Stimulated activated naive B cell treated with anti-CD40 and anti-IgM and Interleukin-4, amounts not matched to agents 10 μg/mL and 1 μg/mL and 100 μg/mL, for 72 hours (primary cell): ENCODE results near the gene SCN4B.

Source experiments
- ATAC-seq, 2 donors: fragments of 150-1000 bp; cut with Tn5 transposase; replicated peaks; 2 replicates each; pipeline ENCODE4 v1.10.0; 2021; ENCODE audit warnings: moderate library complexity in 1 of 2
- DNase-seq: peaks from one replicate; pipeline ENCODE4 v3.0.0; 2021
- H3K27ac Mint-ChIP-seq: one replicate; pipeline ENCODE4 v1.8.0; 2022; ENCODE audit warnings: mild to moderate bottlenecking, mixed read lengths
- H3K27me3 Mint-ChIP-seq, 2 donors: one replicate each; pipeline ENCODE4 v1.8.0; 2022; ENCODE audit warnings: mixed read lengths in 2 of 2
- H3K36me3 Mint-ChIP-seq, 2 donors: one replicate each; pipeline ENCODE4 v1.8.0; 2022; ENCODE audit warnings: mixed read lengths in 2 of 2, mild to moderate bottlenecking in 1 of 2
- H3K4me1 Mint-ChIP-seq, 2 donors: one replicate each; pipeline ENCODE4 v1.8.0; 2022; ENCODE audit warnings: mixed read lengths in 2 of 2, mild to moderate bottlenecking in 1 of 2
- H3K4me3 Mint-ChIP-seq, 2 donors: one replicate each; pipeline ENCODE4 v1.8.0; 2022; ENCODE audit warnings: mild to moderate bottlenecking in 2 of 2, mixed read lengths in 2 of 2, moderate library complexity in 1 of 2
- H3K9me3 Mint-ChIP-seq, 2 donors: one replicate each; pipeline ENCODE4 v1.8.0; 2022; ENCODE audit warnings: mixed read lengths in 2 of 2, mild to moderate bottlenecking in 1 of 2

SCN4B gene

DNA sequence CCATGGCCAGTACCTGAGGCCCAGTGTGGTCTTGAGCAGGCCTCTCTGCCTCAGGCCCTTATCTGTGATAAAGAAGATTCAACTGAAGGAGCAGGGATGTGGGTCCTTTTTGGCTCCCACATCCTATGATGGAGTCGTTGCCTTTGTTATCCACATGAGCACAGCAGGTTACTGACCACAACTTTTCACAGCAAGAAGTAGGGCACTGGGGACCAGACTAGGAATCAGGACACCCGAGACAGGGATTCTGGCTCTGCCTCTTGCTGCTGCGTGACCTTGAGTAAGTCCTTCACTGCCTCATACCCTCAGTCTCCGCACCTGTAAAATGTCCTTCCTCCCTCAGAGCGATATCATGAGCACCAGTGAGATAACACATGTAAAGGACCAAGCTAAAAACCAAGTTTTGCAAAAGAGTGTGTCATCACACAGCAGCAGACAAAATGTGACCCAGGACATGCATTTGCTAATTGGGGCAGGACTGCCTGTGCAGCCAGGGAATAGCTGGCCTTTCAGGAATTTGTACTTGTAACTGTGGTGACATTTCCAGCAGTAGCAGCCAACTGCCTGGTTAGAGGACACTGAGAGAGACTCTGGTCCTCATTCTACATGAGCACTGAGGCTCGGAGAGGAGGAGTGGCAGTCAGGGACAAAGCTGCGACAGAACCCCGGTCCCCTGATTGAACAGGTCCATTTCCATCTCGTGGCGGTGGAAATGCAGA lies 52.6 kb downstream of the SCN4B start:
- H3K36me3 Mint-ChIP-seq, result no peaks in the 10 kb centered on the region
- H3K27ac Mint-ChIP-seq, result no peak overlapping the region

GRCh38 chr11:118098996-118099837 lies 53.4 kb downstream of the SCN4B start:
- ATAC-seq, result no peak
- no peak overlapping the region for H3K4me3 Mint-ChIP-seq
- no peaks in the 10 kb centered on the region for H3K9me3 Mint-ChIP-seq

More for the DNA sequence above, 52.6 kb downstream of the SCN4B start:
- ATAC-seq (no peak), DNase-seq (no peak)
- Mint-ChIP-seq H3K4me3 (no peak overlapping the region), H3K4me1 (no peaks in the 10 kb centered on the region), H3K9me3 (no peaks in the 10 kb centered on the region), H3K27me3 (peaks cover 0 to 14% of the 10 kb centered on the region in 2 donors)

DNA sequence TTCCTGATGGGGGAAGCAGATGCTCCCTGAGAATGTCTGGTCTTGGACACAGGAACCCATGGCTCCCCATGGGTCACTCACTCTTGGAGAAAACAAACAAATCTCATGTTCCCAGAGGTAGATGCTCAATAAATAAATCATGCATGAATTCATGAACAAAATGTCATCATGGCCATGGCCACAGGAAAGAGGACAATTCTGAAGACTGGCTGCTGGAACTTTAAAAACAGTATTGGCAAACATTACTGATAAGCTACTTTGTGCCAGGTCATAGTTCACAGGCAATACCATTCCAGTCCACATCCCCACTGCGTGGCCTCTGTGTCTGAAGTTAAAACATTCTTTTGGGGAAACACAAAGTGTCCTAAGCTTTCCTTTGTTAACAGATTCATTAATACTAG lies 56.7 kb downstream of the SCN4B start:
- no peak overlapping the region for H3K4me3 Mint-ChIP-seq
- no peaks in the 10 kb centered on the region for H3K36me3 Mint-ChIP-seq
- DNase-seq, result no peak
- no peak overlapping the region for H3K27ac Mint-ChIP-seq
- no peaks in the 10 kb centered on the region for H3K4me1 Mint-ChIP-seq
- no peaks in the 10 kb centered on the region for H3K9me3 Mint-ChIP-seq
- no peak for ATAC-seq
- H3K27me3 Mint-ChIP-seq, result peaks cover 0 to 14% of the 10 kb centered on the region in 2 donors

More at GRCh38 chr11:118098996-118099837, 53.4 kb downstream of the SCN4B start:
- H3K36me3 Mint-ChIP-seq, result no peaks in the 10 kb centered on the region
- no peak for DNase-seq
- H3K27ac Mint-ChIP-seq, result no peak overlapping the region
- peaks cover 0 to 14% of the 10 kb centered on the region in 2 donors for H3K27me3 Mint-ChIP-seq
- H3K4me1 Mint-ChIP-seq, result no peaks in the 10 kb centered on the region

DNA sequence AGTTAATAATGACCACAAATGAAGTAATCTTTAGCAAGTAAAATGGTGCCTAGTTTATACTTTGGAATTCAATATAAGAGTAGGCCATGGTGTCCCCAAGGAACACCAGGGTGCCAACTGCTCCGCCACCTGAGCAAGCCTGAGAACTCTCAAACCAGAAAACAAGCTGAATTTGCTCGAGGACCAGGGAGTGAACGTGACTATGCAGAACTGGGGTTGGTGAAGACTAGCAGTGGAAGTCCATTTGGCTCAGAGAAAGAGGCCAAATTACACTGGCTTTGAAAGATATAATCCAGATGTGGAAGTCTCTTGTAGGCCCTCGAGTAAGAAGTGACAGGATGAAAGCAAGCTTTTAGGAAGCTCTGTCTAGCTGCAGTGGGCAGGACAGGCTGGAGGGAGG lies 57.1 kb downstream of the SCN4B start:
- ATAC-seq, result no peak
- no peaks in the 10 kb centered on the region for H3K4me1 Mint-ChIP-seq

DNA sequence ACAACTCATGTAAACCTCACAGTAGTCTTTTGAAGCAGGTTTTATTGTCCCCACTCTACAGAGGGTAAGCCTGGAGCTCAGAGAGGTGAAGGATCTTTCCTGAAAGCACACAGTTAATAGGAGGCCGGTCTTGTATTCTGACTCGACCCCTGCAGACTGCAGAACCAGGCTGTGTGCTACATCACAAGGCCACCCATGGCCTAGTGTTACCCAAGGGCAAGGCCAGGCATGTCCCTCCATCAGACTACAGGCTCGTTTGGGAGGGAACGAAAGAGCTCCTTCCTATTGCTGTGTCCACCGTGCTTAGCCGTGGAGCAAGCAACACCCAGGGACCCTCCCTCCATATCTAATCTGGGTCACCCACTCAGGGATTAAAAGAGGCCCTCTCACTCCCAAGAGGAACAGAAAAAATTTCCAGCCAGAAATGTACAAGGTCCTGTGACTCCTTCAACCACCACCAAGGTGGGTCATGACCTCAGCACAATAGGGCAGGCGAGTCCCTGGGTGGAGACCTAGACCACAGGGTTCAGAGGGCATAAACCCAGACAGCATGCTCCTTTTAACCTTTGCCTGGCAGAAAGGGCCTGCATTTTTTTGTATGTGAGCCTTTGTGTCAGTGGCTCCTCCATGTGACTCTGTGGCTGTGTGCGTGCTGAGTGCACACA lies 59.6 kb downstream of the SCN4B start:
- DNase-seq (no peak), ATAC-seq (peak; percentile 42 to 47)
- Mint-ChIP-seq H3K9me3 (peaks cover 0 to 5% of the 10 kb centered on the region in 2 donors), H3K4me3 (no peak overlapping the region), H3K4me1 (peaks cover 9 to 10% of the 10 kb centered on the region in 2 donors), H3K36me3 (peaks cover 5 to 6% of the 10 kb centered on the region in 2 donors), H3K27ac (no peak overlapping the region), H3K27me3 (peaks cover 0 to 11% of the 10 kb centered on the region in 2 donors)

More for the DNA sequence above, 57.1 kb downstream of the SCN4B start:
- H3K9me3 Mint-ChIP-seq, result no peaks in the 10 kb centered on the region
- H3K36me3 Mint-ChIP-seq, result no peaks in the 10 kb centered on the region
- no peak for DNase-seq
- peaks cover 0 to 14% of the 10 kb centered on the region in 2 donors for H3K27me3 Mint-ChIP-seq
- no peak overlapping the region for H3K27ac Mint-ChIP-seq
- no peak overlapping the region for H3K4me3 Mint-ChIP-seq

DNA sequence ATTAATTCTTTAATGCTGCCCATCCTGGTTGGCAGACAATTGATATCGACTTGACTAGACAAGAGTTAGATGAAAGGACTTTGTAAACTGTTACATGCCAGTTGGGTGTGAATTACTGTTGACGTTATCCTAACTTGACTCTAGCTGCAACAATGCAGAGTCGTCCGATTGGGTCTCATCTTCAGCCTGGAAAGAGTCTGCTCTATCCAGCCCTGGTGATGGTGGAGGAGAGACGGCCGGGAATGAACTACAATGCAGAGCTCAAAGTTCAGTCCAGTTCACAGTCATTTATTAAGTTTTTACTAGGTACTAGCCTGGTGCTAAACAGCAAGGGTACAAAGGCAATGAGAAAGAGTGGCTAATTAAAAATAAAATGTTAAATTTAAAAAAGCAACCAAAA lies 60.9 kb downstream of the SCN4B start:
- DNase-seq (no peak), ATAC-seq (no peak)
- Mint-ChIP-seq H3K4me3 (no peak overlapping the region), H3K27ac (no peak overlapping the region), H3K9me3 (peaks cover 4 to 13% of the 10 kb centered on the region in 2 donors), H3K4me1 (peaks cover 9 to 10% of the 10 kb centered on the region in 2 donors), H3K27me3 (peaks cover 0 to 4% of the 10 kb centered on the region in 2 donors), H3K36me3 (peaks cover 13% of the 10 kb centered on the region in 2 donors)

- Mint-ChIP-seq H3K36me3 (peaks cover 17 to 18% of the 10 kb centered on the region in 2 donors), H3K4me3 (no peak overlapping the region), H3K27me3 (no peaks in the 10 kb centered on the region), H3K9me3 (peaks cover 9 to 17% of the 10 kb centered on the region in 2 donors), H3K27ac (no peak overlapping the region), H3K4me1 (peaks cover 9 to 10% of the 10 kb centered on the region in 2 donors)
- ATAC-seq (no peak), DNase-seq (no peak)
Measured at GRCh38 chr11:118090545-118091162, 62.0 kb downstream of the SCN4B start.

- DNase-seq (no peak), ATAC-seq (peak; percentile 27 to 35)
- H3K36me3 Mint-ChIP-seq, result peaks cover 17 to 18% of the 10 kb centered on the region in 2 donors
- H3K27ac Mint-ChIP-seq, result no peak overlapping the region
- no peak overlapping the region for H3K4me3 Mint-ChIP-seq
- peaks cover 9 to 17% of the 10 kb centered on the region in 2 donors for H3K9me3 Mint-ChIP-seq
- peaks cover 12 to 16% of the 10 kb centered on the region in 2 donors for H3K4me1 Mint-ChIP-seq
- no peaks in the 10 kb centered on the region for H3K27me3 Mint-ChIP-seq
Measured at GRCh38 chr11:118088531-118088930, 64.1 kb downstream of the SCN4B start.

- ATAC-seq (no peak), DNase-seq (no peak)
- Mint-ChIP-seq H3K27ac (no peak overlapping the region), H3K4me1 (peaks cover 15 to 16% of the 10 kb centered on the region in 2 donors), H3K27me3 (no peaks in the 10 kb centered on the region), H3K4me3 (no peak overlapping the region), H3K36me3 (peaks cover 17 to 18% of the 10 kb centered on the region in 2 donors), H3K9me3 (peaks cover 9 to 17% of the 10 kb centered on the region in 2 donors)
Measured at GRCh38 chr11:118087931-118088330, 64.7 kb downstream of the SCN4B start.

DNA sequence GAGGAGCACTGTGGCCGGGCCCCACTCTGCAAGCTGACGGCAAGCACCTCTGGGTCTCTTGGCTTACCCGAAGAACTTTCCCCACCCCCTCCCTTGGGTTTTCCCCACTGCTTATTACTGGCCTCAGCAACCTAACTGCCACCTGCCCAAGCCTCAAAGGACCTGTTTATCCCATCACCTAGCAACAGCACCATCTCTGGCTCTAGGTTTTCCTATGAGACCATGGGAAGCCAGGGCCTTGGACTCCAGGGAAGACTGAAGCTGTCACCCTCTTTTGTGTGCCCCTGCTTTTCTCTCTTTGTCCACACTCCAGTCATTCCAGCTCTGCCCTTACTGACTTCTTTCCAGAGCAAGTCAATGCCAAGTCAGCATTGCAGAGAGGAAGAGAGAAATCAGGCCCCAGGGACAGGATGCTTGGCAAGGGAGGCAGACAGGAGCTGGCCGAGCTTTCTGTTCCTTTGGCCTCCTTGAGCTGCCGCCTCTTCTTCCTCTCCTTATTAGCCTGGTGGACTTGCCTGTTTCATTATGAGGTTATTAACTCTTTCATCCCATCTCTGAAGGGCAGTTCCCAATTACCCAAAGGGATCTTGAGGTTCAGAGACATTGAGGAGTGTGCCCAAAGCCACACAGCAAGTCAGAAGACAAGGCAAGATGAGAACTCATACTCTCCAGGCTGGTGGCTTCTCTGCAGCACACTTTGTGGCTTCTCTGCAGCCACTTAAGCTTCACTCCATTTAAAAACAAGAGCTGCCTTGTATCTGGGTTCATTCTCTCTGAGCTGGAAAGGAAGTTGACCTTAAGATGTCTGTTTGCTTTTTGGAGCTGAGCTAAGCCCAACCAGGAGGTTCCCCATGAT lies 65.5 kb downstream of the SCN4B start, which contains the start of gene SMIM35:
Gene SMIM35 (minus strand): TSS at position 51 of the 856 bp plus-strand sequence. CDS start 206 bp downstream, outside the sequence.
- Mint-ChIP-seq H3K4me1 (peaks cover 16% of the 10 kb centered on the region in 2 donors), H3K27ac (no peak within 1 kb of the TSS), H3K36me3 (peaks cover 17 to 18% of the 10 kb centered on the region in 2 donors), H3K9me3 (peaks cover 9 to 17% of the 10 kb centered on the region in 2 donors), H3K27me3 (no peaks in the 10 kb centered on the region), H3K4me3 (no peak within 1 kb of the TSS)
- peak in 1 of 2 donors; percentile 45 for ATAC-seq
- no peak for DNase-seq

GRCh38 chr11:118084656-118085055 lies 68.0 kb downstream of the SCN4B start:
- Mint-ChIP-seq H3K4me1 (peaks cover 16% of the 10 kb centered on the region in 2 donors), H3K4me3 (no peak overlapping the region), H3K9me3 (peaks cover 9 to 17% of the 10 kb centered on the region in 2 donors), H3K27me3 (peaks cover 4 to 19% of the 10 kb centered on the region in 2 donors), H3K36me3 (peaks cover 17 to 18% of the 10 kb centered on the region in 2 donors), H3K27ac (no peak overlapping the region)
- DNase-seq, result no peak
- no peak for ATAC-seq

DNA sequence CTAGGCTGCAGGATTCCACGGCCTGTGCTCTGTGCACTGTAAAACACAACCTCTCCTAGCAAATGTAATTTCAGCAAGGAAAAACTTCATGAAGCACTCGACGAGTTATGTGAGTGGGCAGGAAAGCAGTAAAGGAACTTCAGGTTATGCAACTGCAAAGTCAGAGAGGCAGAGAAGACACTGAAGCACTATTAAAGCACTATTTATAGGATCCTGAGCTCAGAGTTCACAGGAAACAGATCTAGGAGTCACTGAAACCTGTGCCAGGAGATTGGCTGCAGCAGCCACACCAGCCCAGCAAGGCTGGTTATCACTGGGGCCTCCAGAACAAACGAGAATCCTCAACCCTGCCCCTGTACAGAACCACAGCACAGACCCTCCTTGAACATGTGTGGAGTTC lies 68.4 kb downstream of the SCN4B start:
- Mint-ChIP-seq H3K27me3 (peaks cover 4 to 19% of the 10 kb centered on the region in 2 donors), H3K4me3 (no peak overlapping the region), H3K4me1 (peaks cover 16% of the 10 kb centered on the region in 2 donors), H3K9me3 (peaks cover 9 to 15% of the 10 kb centered on the region in 2 donors), H3K36me3 (peaks cover 17 to 18% of the 10 kb centered on the region in 2 donors), H3K27ac (no peak overlapping the region)
- peak; percentile 39 to 60 for ATAC-seq
- no peak for DNase-seq
